Ascending aorta (tissue), 2 donors: ENCODE measurements around the gene CAMK2A. TPM values are rescaled to one million over a fixed set of nuclear protein-coding genes. Genes with fewer than 3 reads are reported as not detected.

Experiments used
- DNase-seq, 2 donors: peaks; one replicate each; pipeline ENCODE4 v3.0.0-alpha.2; 2019; ENCODE audit warnings: low spot score in 2 of 2
- H3K27ac ChIP-seq, 2 donors: fragments of 200-600 bp; sonication (generic); one replicate each; pipeline ENCODE4 v1.5.1; 2016 to 2017; ENCODE audit warnings: mild to moderate bottlenecking in 1 of 2
- H3K27me3 ChIP-seq: fragments of 200-600 bp; sonication (generic); one replicate; pipeline ENCODE4 v1.5.1; 2017
- H3K36me3 ChIP-seq, 2 donors: fragments of 200-600 bp; sonication (generic); one replicate each; pipeline ENCODE4 v1.5.1; 2016
- H3K4me1 ChIP-seq, 2 donors: fragments of 200-600 bp; sonication (generic); one replicate each; pipeline ENCODE4 v1.5.1; 2016 to 2017; ENCODE audit warnings: mild to moderate bottlenecking in 1 of 2
- H3K4me3 ChIP-seq, 2 donors: fragments of 200-600 bp; sonication (generic); one replicate each; pipeline ENCODE4 v1.5.1; 2016 to 2017; ENCODE audit warnings: mild to moderate bottlenecking in 1 of 2
- H3K9me3 ChIP-seq, 2 donors: fragments of 200-600 bp; sonication (generic); one replicate each; pipeline ENCODE4 v1.5.1; 2016
- intact Hi-C: fragments of 100-400 bp; cut with DNase I; formaldehyde crosslinking; loops from one replicate; pipeline ENCODE4 v1.15.1; 2023
- total RNA-seq: library from RNA; depleted of rRNA; stranded (reverse); fragments of >200 nt; gene quantifications from one replicate; pipeline ENCODE4 v1.1.0, GENCODE V29; 2016
- TF ChIP-seq, protein P1 (sequence below), 3 experiments: fragments of 200-600 bp in 2 of 3; fragments of 450-650 bp in 1 of 3; sonication (generic) in 2 of 3; IDR thresholded peaks; one replicate each; pipeline ENCODE4 v1.5.1; 2016 to 2019; ENCODE audit warnings: antibody characterized with exemption in 3 of 3, mild to moderate bottlenecking in 1 of 3, moderate library complexity in 1 of 3

The CAMK2A gene
- total RNA-seq, 1 donor from 2014 or later, result not detected

DNA sequence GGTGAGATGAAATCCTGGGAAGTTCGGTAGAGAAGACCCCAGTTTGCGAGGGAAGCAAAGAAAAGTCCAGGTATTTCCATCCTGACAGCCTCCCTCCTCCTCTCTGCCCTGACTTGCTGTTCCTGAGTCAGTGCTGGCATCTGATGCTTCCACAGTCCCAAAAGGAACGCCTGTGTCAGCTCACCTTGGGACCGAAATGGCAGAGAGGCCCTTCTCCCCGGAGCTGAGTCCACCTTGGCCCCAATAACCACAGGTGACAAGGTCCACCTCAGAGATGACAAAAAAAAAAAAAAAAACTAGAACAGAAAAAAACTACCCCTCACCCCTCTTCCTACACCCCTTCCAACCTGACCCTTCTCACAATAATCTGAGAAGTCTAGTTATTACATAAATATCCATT lies 68.1 kb downstream of the CAMK2A start:
- no peaks in the 10 kb centered on the region for H3K36me3 ChIP-seq
- no peak for DNase-seq
- H3K4me3 ChIP-seq, result no peak overlapping the region
- H3K9me3 ChIP-seq, result no peaks in the 10 kb centered on the region
- no peaks in the 10 kb centered on the region for H3K4me1 ChIP-seq
- TF ChIP-seq, protein P1, sequence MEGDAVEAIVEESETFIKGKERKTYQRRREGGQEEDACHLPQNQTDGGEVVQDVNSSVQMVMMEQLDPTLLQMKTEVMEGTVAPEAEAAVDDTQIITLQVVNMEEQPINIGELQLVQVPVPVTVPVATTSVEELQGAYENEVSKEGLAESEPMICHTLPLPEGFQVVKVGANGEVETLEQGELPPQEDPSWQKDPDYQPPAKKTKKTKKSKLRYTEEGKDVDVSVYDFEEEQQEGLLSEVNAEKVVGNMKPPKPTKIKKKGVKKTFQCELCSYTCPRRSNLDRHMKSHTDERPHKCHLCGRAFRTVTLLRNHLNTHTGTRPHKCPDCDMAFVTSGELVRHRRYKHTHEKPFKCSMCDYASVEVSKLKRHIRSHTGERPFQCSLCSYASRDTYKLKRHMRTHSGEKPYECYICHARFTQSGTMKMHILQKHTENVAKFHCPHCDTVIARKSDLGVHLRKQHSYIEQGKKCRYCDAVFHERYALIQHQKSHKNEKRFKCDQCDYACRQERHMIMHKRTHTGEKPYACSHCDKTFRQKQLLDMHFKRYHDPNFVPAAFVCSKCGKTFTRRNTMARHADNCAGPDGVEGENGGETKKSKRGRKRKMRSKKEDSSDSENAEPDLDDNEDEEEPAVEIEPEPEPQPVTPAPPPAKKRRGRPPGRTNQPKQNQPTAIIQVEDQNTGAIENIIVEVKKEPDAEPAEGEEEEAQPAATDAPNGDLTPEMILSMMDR (IDR thresholded peaks at IDR 0.05), result no peak
- intact Hi-C loops, result no loop called here
- no peak overlapping the region for H3K27ac ChIP-seq
- H3K27me3 ChIP-seq, result no peaks in the 10 kb centered on the region

DNA sequence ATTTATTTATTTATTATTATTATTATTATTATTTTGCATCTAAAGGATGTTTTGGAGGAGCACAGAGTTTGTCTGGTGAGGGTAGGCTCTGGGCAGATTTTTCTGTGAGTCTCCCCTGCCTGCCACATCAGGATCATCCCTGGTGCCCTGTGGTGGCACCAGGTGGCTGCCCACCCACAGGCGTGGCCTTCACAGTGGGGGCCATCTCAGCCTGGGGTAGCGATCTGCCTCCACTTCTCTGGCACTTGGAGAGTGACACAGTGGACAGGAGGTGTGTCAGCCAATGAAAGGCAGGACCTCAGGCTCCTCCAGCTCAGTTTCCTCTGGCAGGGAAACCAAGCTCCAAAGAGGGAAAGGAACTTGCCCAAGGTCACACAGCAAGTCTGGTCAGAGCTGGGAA lies 69.7 kb downstream of the CAMK2A start:
- H3K27ac ChIP-seq, result no peak overlapping the region
- TF ChIP-seq, protein P1 (IDR thresholded peaks at IDR 0.05), result no peak
- no peak for DNase-seq
- H3K9me3 ChIP-seq, result no peaks in the 10 kb centered on the region
- peaks cover 0 to 4% of the 10 kb centered on the region in 2 donors for H3K4me1 ChIP-seq
- no peaks in the 10 kb centered on the region for H3K27me3 ChIP-seq
- intact Hi-C loops, result loop anchor here (5.0 to 10.0 kb wide), 3 partner anchors 195 to 385 kb away; partner anchors contain the start of genes HMGXB3 and TIGD6
- H3K36me3 ChIP-seq, result no peaks in the 10 kb centered on the region
- H3K4me3 ChIP-seq, result no peak overlapping the region

DNA sequence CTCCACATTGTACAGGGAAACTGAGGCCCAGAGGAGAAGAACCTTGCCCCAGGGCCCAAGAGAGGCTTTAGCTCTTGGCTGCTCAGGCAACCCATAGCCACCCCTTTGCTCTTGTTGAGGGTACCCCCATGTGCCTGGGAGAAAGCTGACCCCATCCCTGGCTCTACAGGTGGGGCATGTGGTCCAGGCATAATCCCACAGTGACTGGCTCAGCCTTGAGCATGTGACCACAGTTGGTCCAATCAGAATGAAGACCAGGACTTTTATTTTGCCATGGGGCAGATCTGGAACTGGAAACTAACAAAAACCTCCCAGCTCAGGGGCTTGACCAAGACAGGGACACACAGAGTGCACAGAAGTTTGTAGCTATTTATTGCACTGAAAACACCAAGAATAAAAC lies 70.4 kb downstream of the CAMK2A start:
- H3K4me3 ChIP-seq, result no peak overlapping the region
- H3K27me3 ChIP-seq, result no peaks in the 10 kb centered on the region
- H3K36me3 ChIP-seq, result no peaks in the 10 kb centered on the region
- H3K27ac ChIP-seq, result no peak overlapping the region
- H3K4me1 ChIP-seq, result peaks cover 0 to 12% of the 10 kb centered on the region in 2 donors
- TF ChIP-seq, protein P1 (IDR thresholded peaks at IDR 0.05), result no peak
- H3K9me3 ChIP-seq, result no peaks in the 10 kb centered on the region
- no peak for DNase-seq
- intact Hi-C loops, result loop anchor here (5.0 to 10.0 kb wide), 3 partner anchors 194 to 384 kb away; partner anchors contain the start of genes HMGXB3 and TIGD6

DNA sequence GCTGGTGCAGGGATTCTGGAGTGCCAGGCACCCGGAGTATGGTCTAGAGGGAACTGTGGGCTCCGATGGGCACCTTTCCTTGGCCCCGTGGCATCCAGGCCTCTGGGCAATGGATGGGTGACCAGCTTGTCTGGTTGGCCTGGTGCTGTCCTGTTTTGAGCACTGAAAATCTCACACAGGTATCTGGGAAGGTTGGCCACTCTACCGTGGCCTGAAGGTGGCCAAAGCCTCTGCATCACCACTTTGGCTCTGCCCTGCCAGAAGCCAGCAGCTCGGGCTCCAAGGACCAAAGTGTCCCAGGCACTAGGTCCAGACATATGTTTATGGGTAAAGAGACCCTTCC lies 70.9 kb downstream of the CAMK2A start:
- TF ChIP-seq, protein P1 (IDR thresholded peaks at IDR 0.05), result no peak
- Histone ChIP-seq H3K4me1 (peaks cover 0 to 16% of the 10 kb centered on the region in 2 donors), H3K4me3 (no peak overlapping the region), H3K27me3 (no peaks in the 10 kb centered on the region), H3K36me3 (no peaks in the 10 kb centered on the region), H3K27ac (no peak overlapping the region), H3K9me3 (no peaks in the 10 kb centered on the region)
- no peak for DNase-seq
- intact Hi-C loops, result loop anchor here (1.0 to 10.0 kb wide), 5 partner anchors 57 to 384 kb away; partner anchors contain the start of genes HMGXB3 and TIGD6

DNA sequence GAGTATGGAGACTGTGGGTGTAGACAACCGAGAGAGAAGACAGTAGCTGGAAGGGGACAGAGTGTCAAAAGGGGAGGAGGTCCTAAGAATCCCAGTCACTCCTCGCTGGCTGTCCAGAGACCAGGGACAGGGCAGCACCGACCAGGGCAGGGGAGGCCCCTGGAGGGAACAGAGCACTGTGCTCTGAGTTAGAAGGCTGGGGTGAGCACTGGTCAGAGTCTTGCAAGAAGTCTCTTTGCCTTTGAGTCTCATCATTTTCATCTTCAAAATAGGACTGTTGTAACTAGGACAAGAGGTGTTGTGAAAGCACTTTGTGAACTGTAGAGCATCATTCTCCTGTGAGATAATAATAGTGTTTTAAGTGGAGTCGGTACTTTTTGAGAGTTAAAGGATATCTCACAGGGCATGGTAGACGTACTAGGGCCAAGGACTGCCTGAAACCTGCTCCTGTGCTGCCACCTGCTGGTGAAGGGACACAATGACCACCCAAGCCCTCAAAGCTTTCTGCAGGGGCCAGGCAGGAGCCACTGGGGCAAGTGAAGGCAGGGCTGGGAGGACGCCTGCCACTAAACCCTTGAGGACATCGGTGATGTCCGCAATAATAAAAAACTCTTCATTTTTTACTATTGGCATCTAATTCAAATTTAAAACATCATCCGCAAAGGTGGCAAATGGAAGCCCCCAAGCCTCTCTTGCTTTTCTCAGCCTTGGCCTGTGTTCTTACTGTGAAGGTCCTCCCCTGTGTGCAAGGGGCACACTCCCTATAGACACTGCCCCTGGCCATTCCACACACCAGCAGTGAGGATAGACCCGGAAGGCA lies 71.5 kb downstream of the CAMK2A start:
- TF ChIP-seq, protein P1 (IDR thresholded peaks at IDR 0.05), result peak; percentile 81 to 93 (median 89)
- intact Hi-C loops, result loop anchor here (1.0 to 10.0 kb wide), 5 partner anchors 57 to 383 kb away; partner anchors contain the start of genes HMGXB3 and TIGD6
- Histone ChIP-seq H3K4me1 (peaks cover 0 to 16% of the 10 kb centered on the region in 2 donors), H3K27me3 (no peaks in the 10 kb centered on the region), H3K27ac (no peak overlapping the region), H3K9me3 (no peaks in the 10 kb centered on the region), H3K4me3 (no peak overlapping the region), H3K36me3 (no peaks in the 10 kb centered on the region)
- DNase-seq, result peak; percentile 28 to 87
